Gastroesophageal sphincter (tissue), 4 donors: ENCODE measurements around the gene LARP1. TPM values are rescaled to one million over a fixed set of nuclear protein-coding genes. Genes with fewer than 3 reads are reported as not detected.

ENCODE experiments used
- ATAC-seq: fragments of 150-250 bp; one replicate; pipeline ENCODE4 v1.9.1; 2016; ENCODE audit warnings: mild to moderate bottlenecking, moderate library complexity
- H3K27ac ChIP-seq, 4 donors: fragments of 200-600 bp; sonication (generic) in 3 of 4; 1 replicate in 3 of 4; 2 replicates in 1 of 4; pipeline ENCODE4 v1.5.1; 2016 to 2019
- H3K27me3 ChIP-seq: fragments of 200-600 bp; sonication (generic); one replicate; pipeline ENCODE4 v1.5.1; 2019
- H3K36me3 ChIP-seq, 2 donors: fragments of 200-600 bp; sonication (generic); one replicate each; pipeline ENCODE4 v1.5.1; 2019; ENCODE audit warnings: control low read depth in 1 of 2
- H3K4me1 ChIP-seq, 3 donors: fragments of 200-600 bp; sonication (generic); 1 replicate in 2 of 3; 2 replicates in 1 of 3; pipeline ENCODE4 v1.5.1; 2016 to 2019; ENCODE audit warnings: control low read depth in 2 of 3
- H3K4me3 ChIP-seq, 2 donors: fragments of 200-600 bp; sonication (generic); one replicate each; pipeline ENCODE4 v1.5.1; 2019; ENCODE audit warnings: mild to moderate bottlenecking in 1 of 2, moderate library complexity in 1 of 2
- H3K9me3 ChIP-seq, 3 donors: fragments of 200-600 bp; sonication (generic); one replicate each; pipeline ENCODE4 v1.5.1; 2017 to 2019; ENCODE audit warnings: control low read depth in 2 of 3
- CTCF ChIP-seq, 4 experiments: fragments of 200-600 bp in 2 of 4; fragments of 450-650 bp in 2 of 4; sonication (generic) in 1 of 4; IDR thresholded peaks; one replicate each; pipeline ENCODE4 v1.5.1; 2017 to 2019; ENCODE audit warnings: antibody characterized with exemption in 4 of 4, mild to moderate bottlenecking in 2 of 4, moderate library complexity in 2 of 4
- EP300 ChIP-seq: sonication (generic); formaldehyde crosslinking; IDR thresholded peaks from one replicate; pipeline ENCODE4 v1.6.1; 2017; ENCODE audit warnings: antibody characterized with exemption, mild to moderate bottlenecking
- POLR2A ChIP-seq, 2 donors: fragments of 450-650 bp; IDR thresholded peaks; one replicate each; pipeline ENCODE4 v1.6.1; 2017; ENCODE audit warnings: antibody characterized with exemption in 2 of 2, mild to moderate bottlenecking in 2 of 2, moderate library complexity in 1 of 2
- POLR2AphosphoS5 ChIP-seq: sonication (generic); formaldehyde crosslinking; IDR thresholded peaks from one replicate; pipeline ENCODE4 v1.6.1; 2017; ENCODE audit warnings: antibody characterized with exemption
- WGBS, 2 donors: methylation state at CpG; one replicate each; pipeline ENCODE4 v1.1.5; 2018; ENCODE audit warnings: low coverage in 1 of 2; 5-methylcytosine and 5-hydroxymethylcytosine counted together
- total RNA-seq, 4 donors: library from RNA; depleted of rRNA; stranded (reverse); fragments of >200 nt; gene quantifications; one replicate each; pipeline ENCODE4 v1.1.0, GENCODE V29; 2016

The LARP1 gene
- total RNA-seq, 4 donors from 2014 or later, result 64.6 to 118 (median 80.1) TPM

GRCh38 chr5:154709368-154710305 lies 45.5 kb upstream of the LARP1 start:
- H3K4me1 ChIP-seq, result peaks cover 0 to 24% (median 10%) of the 10 kb centered on the region in 3 donors
- H3K36me3 ChIP-seq, result no peaks in the 10 kb centered on the region
- H3K9me3 ChIP-seq, result no peaks in the 10 kb centered on the region
- TF ChIP-seq POLR2A (IDR thresholded peaks at IDR 0.05), result no peak
- TF ChIP-seq EP300, result no peak
- TF ChIP-seq CTCF (IDR thresholded peaks at IDR 0.05), result no peak
- ATAC-seq, result no peak
- H3K27me3 ChIP-seq, result no peaks in the 10 kb centered on the region
- H3K4me3 ChIP-seq, result no peak overlapping the region
- H3K27ac ChIP-seq, result no peak overlapping the region
- 85 to 88% methylated on average over 6 to 9 of the region's 15 CpGs for WGBS, 2 donors

GRCh38 chr5:154712518-154713437 lies 42.4 kb upstream of the LARP1 start:
- Histone ChIP-seq H3K27ac (no peak overlapping the region), H3K9me3 (no peaks in the 10 kb centered on the region), H3K27me3 (no peaks in the 10 kb centered on the region), H3K4me3 (no peak overlapping the region), H3K4me1 (peaks cover 0 to 27% (median 10%) of the 10 kb centered on the region in 3 donors), H3K36me3 (no peaks in the 10 kb centered on the region)
- no peak for ATAC-seq
- TF ChIP-seq POLR2A (IDR thresholded peaks at IDR 0.05), result no peak
- no peak for TF ChIP-seq POLR2AphosphoS5
- TF ChIP-seq EP300, result no peak
- no peak for TF ChIP-seq CTCF (IDR thresholded peaks at IDR 0.05)
- 83 to 100% methylated on average over 1 to 2 of the region's 13 CpGs for WGBS, 2 donors

- Histone ChIP-seq H3K27me3 (no peaks in the 10 kb centered on the region), H3K4me3 (no peak overlapping the region), H3K4me1 (peaks cover 0 to 27% (median 10%) of the 10 kb centered on the region in 3 donors), H3K36me3 (no peaks in the 10 kb centered on the region), H3K27ac (no peak overlapping the region), H3K9me3 (no peaks in the 10 kb centered on the region)
- 58 to 91% methylated on average over 1 to 2 of the region's 2 CpGs for WGBS, 2 donors
- peak; percentile 28 for ATAC-seq
- TF ChIP-seq POLR2A (IDR thresholded peaks at IDR 0.05) (no peak), POLR2AphosphoS5 (no peak), CTCF (IDR thresholded peaks at IDR 0.05) (no peak), EP300 (no peak)
Measured at GRCh38 chr5:154713615-154714125, 41.5 kb upstream of the LARP1 start.

GRCh38 chr5:154714266-154714986 lies 40.8 kb upstream of the LARP1 start:
- WGBS, 2 donors, result 51 to 63% methylated on average over 5 to 9 of the region's 10 CpGs
- no peaks in the 10 kb centered on the region for H3K27me3 ChIP-seq
- no peak overlapping the region for H3K27ac ChIP-seq
- H3K9me3 ChIP-seq, result no peaks in the 10 kb centered on the region
- H3K36me3 ChIP-seq, result no peaks in the 10 kb centered on the region
- ATAC-seq, result peak; percentile 46
- TF ChIP-seq EP300 (no peak), POLR2A (IDR thresholded peaks at IDR 0.05) (no peak), CTCF (IDR thresholded peaks at IDR 0.05) (no peak), POLR2AphosphoS5 (no peak)
- H3K4me3 ChIP-seq, result peak overlapping the region in 1 of 2 donors; percentile 16
- peaks cover 0 to 27% (median 10%) of the 10 kb centered on the region in 3 donors for H3K4me1 ChIP-seq
